A549 (cell line): ENCODE measurements around the gene FAM136A.

Experiments
- MAFK ChIP-seq: fragments of 450-650 bp; IDR thresholded peaks from 2 replicates; pipeline ENCODE4 v1.6.1; 2014; ENCODE audit not compliant: partially characterized antibody
- POLR2A ChIP-seq: IDR thresholded peaks from 2 replicates; pipeline ENCODE4 v1.6.1; 2012; ENCODE audit warnings: mild to moderate bottlenecking, low read length
- RAD21 ChIP-seq, 2 experiments: fragments of >200 bp in 1 of 2; sonication (Bioruptor Twin) in 1 of 2; formaldehyde crosslinking in 1 of 2; IDR thresholded peaks in 1 of 2; conservative IDR thresholded peaks in 1 of 2; 2 replicates in 1 of 2; 3 replicates in 1 of 2; pipeline ENCODE4 v1.6.1; 2012 to 2018; ENCODE audit warnings: inconsistent platforms in 1 of 2
- RARB ChIP-seq: fragments of 250-450 bp; sonication (Bioruptor Pico); IDR thresholded peaks from 2 replicates; pipeline ENCODE4 v1.8.0; 2021; ENCODE audit warnings: mild to moderate bottlenecking, moderate library complexity
- RCOR1 ChIP-seq: fragments of 150-350 bp; IDR thresholded peaks from 2 replicates; pipeline ENCODE4 v1.6.1; 2014; ENCODE audit warnings: antibody characterized with exemption, low read length, low read depth
- TP53 ChIP-seq: fragments of 250-450 bp; sonication (Bioruptor Pico); IDR thresholded peaks from 2 replicates; pipeline ENCODE4 v1.5.0; 2021; ENCODE audit warnings: mild to moderate bottlenecking, moderate library complexity
- ZC3H11A ChIP-seq: fragments of 450-650 bp; IDR thresholded peaks from 2 replicates; pipeline ENCODE4 v1.6.1; 2014; ENCODE audit warnings: antibody characterized with exemption, mild to moderate bottlenecking
- TF ChIP-seq, protein P1 (sequence below): IDR thresholded peaks from 2 replicates; pipeline ENCODE4 v1.6.1; 2012
- TF ChIP-seq, protein P2 (sequence below): fragments of >200 bp; sonication (Bioruptor Twin); formaldehyde crosslinking; IDR thresholded peaks from 3 replicates; pipeline ENCODE4 v1.5.1; 2016
- TF ChIP-seq, protein P3 (sequence below): fragments of 250-450 bp; sonication (Bioruptor Pico); IDR thresholded peaks from 2 replicates; pipeline ENCODE4 v1.5.0; 2021; ENCODE audit warnings: mild to moderate bottlenecking, moderate library complexity, borderline replicate concordance
- TF ChIP-seq, protein P4 (sequence below): fragments of 200-600 bp; sonication (generic); IDR thresholded peaks from 2 replicates; pipeline ENCODE4 v1.6.1; 2016; ENCODE audit warnings: antibody characterized with exemption, mild to moderate bottlenecking, moderate library complexity

DNA sequence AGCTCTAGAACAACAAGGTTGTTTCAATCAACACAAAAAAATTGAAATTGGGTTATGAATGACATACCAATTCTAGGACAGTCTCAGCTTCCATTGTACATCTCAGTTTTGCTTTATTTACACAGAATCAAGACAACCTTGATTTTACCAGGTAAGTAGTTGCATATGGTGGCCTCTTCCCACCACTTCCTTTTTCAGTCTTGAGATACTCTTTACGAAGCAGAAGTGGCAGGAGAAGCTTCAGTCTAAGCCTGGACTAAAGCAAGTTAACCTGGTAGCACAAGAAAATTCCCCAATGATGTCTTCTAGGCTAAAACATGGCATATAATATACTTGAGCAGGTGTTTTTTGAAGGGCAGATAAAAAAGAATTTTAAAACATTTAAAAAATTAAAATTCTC, 10.7 kb upstream of the FAM136A start:
- TF ChIP-seq TP53 (CRISPR knock-in tag) (no peak), MAFK (no peak), POLR2A (no peak), ZC3H11A (no peak), RAD21 (conservative IDR thresholded peaks at IDR 0.05 in 1 of 2, IDR thresholded peaks at IDR 0.05 in 1 of 2) (no peak), RCOR1 (no peak), RARB (CRISPR knock-in tag) (no peak)
- TF ChIP-seq, protein P1, sequence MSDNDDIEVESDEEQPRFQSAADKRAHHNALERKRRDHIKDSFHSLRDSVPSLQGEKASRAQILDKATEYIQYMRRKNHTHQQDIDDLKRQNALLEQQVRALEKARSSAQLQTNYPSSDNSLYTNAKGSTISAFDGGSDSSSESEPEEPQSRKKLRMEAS: no peak
- TF ChIP-seq, protein P2, sequence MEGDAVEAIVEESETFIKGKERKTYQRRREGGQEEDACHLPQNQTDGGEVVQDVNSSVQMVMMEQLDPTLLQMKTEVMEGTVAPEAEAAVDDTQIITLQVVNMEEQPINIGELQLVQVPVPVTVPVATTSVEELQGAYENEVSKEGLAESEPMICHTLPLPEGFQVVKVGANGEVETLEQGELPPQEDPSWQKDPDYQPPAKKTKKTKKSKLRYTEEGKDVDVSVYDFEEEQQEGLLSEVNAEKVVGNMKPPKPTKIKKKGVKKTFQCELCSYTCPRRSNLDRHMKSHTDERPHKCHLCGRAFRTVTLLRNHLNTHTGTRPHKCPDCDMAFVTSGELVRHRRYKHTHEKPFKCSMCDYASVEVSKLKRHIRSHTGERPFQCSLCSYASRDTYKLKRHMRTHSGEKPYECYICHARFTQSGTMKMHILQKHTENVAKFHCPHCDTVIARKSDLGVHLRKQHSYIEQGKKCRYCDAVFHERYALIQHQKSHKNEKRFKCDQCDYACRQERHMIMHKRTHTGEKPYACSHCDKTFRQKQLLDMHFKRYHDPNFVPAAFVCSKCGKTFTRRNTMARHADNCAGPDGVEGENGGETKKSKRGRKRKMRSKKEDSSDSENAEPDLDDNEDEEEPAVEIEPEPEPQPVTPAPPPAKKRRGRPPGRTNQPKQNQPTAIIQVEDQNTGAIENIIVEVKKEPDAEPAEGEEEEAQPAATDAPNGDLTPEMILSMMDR: no peak
- TF ChIP-seq, protein P3, sequence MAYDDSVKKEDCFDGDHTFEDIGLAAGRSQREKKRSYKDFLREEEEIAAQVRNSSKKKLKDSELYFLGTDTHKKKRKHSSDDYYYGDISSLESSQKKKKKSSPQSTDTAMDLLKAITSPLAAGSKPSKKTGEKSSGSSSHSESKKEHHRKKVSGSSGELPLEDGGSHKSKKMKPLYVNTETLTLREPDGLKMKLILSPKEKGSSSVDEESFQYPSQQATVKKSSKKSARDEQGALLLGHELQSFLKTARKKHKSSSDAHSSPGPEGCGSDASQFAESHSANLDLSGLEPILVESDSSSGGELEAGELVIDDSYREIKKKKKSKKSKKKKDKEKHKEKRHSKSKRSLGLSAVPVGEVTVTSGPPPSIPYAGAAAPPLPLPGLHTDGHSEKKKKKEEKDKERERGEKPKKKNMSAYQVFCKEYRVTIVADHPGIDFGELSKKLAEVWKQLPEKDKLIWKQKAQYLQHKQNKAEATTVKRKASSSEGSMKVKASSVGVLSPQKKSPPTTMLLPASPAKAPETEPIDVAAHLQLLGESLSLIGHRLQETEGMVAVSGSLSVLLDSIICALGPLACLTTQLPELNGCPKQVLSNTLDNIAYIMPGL (CRISPR knock-in tag): no peak
- TF ChIP-seq, protein P4, sequence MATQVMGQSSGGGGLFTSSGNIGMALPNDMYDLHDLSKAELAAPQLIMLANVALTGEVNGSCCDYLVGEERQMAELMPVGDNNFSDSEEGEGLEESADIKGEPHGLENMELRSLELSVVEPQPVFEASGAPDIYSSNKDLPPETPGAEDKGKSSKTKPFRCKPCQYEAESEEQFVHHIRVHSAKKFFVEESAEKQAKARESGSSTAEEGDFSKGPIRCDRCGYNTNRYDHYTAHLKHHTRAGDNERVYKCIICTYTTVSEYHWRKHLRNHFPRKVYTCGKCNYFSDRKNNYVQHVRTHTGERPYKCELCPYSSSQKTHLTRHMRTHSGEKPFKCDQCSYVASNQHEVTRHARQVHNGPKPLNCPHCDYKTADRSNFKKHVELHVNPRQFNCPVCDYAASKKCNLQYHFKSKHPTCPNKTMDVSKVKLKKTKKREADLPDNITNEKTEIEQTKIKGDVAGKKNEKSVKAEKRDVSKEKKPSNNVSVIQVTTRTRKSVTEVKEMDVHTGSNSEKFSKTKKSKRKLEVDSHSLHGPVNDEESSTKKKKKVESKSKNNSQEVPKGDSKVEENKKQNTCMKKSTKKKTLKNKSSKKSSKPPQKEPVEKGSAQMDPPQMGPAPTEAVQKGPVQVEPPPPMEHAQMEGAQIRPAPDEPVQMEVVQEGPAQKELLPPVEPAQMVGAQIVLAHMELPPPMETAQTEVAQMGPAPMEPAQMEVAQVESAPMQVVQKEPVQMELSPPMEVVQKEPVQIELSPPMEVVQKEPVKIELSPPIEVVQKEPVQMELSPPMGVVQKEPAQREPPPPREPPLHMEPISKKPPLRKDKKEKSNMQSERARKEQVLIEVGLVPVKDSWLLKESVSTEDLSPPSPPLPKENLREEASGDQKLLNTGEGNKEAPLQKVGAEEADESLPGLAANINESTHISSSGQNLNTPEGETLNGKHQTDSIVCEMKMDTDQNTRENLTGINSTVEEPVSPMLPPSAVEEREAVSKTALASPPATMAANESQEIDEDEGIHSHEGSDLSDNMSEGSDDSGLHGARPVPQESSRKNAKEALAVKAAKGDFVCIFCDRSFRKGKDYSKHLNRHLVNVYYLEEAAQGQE: no peak
